ENCODE measurements around the gene AMPD2.

GRCh38 chr1:109650609-109651008 lies 31.0 kb downstream of the AMPD2 start:
- TF ChIP-seq MAX (CRISPR knock-in tag; IDR thresholded peaks at IDR 0.05) (no peak), ZNF317 (CRISPR knock-in tag; IDR thresholded peaks at IDR 0.05; ENCODE audit: borderline replicate concordance, low read depth) (no peak), CTCF (IDR thresholded peaks at IDR 0.05) (no peak), IRF2 (CRISPR knock-in tag; IDR thresholded peaks at IDR 0.05; ENCODE audit: borderline replicate concordance, low read depth) (no peak), ZNF281 (CRISPR knock-in tag; IDR thresholded peaks at IDR 0.05) (no peak), E2F1 (CRISPR knock-in tag; IDR thresholded peaks at IDR 0.05) (no peak), TEAD1 (CRISPR knock-in tag; IDR thresholded peaks at IDR 0.05) (no peak), ATF3 (CRISPR knock-in tag; conservative IDR thresholded peaks at IDR 0.05) (no peak), NFE2L1 (CRISPR knock-in tag; IDR thresholded peaks at IDR 0.05) (no peak), SP1 (CRISPR knock-in tag; conservative IDR thresholded peaks at IDR 0.05) (no peak), TP53 (CRISPR knock-in tag; IDR thresholded peaks at IDR 0.05) (no peak), ZSCAN18 (CRISPR knock-in tag; IDR thresholded peaks at IDR 0.05) (no peak)
